GM12892 (cell line): ENCODE data around the gene AGGF1.
"Not testable (repeated sequence)": the region's sequence is repeated elsewhere in the genome, so short reads cannot be mapped to it uniquely, and the experiment has no call there.

Source experiments
- DNase-seq: peaks from one replicate; pipeline ENCODE4 v3.0.0; 2011; ENCODE audit not compliant: insufficient read length
- FAIRE-seq: peaks from 2 replicates; lab custom pipeline; 2011; peaks lifted over from hg19 to GRCh38; lab: Jason Lieb, UNC
- POLR2A ChIP-seq: IDR thresholded peaks from 2 replicates; pipeline ENCODE4 v1.6.1; 2011; ENCODE audit warnings: low read depth, low read length, control low read depth
- POLR2AphosphoS5 ChIP-seq: IDR thresholded peaks from 2 replicates; pipeline ENCODE4 v1.6.1; 2011; ENCODE audit warnings: low read depth, low read length, control low read depth
- TAF1 ChIP-seq: IDR thresholded peaks from 2 replicates; pipeline ENCODE4 v1.6.1; 2011; ENCODE audit warnings: low read depth, mild to moderate bottlenecking, control low read depth, low read length, borderline replicate concordance

The AGGF1 gene

DNA sequence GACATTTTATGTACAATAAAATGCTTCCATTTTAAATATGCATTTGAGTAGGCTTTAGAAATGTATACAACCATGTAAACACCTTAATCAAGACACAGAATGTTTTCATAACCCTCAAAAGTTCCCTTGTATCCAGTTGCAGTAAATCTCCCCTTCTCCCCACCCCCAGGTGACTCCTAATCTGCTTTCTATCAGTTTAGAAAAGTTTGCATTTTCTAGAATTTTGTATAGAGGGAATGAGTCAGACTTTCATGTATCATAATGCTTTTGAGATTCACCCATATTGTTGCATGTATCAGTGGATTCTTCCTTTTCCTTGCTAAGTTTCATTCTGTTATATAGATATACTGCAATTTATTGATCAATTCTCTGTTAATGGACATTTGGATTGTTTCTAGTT lies 74.6 kb downstream of the AGGF1 start:
- DNase-seq, result no peak
- no peak for TF ChIP-seq POLR2AphosphoS5
- no peak for TF ChIP-seq TAF1
- no peak for TF ChIP-seq POLR2A
- FAIRE-seq, result no peak

DNA sequence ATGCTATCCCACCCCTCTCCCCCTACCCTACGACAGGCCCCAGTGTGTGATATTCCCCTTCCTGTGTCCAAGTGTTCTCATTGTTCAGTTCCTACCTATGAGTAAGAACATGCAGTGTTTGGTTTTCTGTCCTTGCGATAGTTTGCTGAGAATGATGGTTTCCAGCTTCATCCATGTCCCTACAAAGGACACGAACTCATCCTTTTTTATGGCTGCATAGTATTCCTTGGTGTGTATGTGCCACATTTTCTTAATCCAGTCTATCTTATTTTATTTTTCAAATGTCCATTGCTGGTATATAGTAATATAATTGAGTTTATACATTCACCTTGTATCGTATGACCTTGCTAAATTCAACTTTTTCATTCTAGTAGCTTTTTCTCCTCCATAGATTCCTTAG lies 76.8 kb downstream of the AGGF1 start:
- FAIRE-seq, result not testable (repeated sequence)

More for the DNA sequence above, 76.8 kb downstream of the AGGF1 start:
- not testable (repeated sequence) for DNase-seq
